IPS DF 4.7 (cell line): ENCODE data around the gene KCTD5.
A peak's percentile ranks its signal among the peaks of the same experiment; 100 is the strongest.
"Not testable (repeated sequence)": the region's sequence is repeated elsewhere in the genome, so short reads cannot be mapped to it uniquely, and the experiment has no call there.

ENCODE experiments used
- DNase-seq: peaks from one replicate; pipeline ENCODE4 v3.0.0-alpha.2; 2013; ENCODE audit warnings: low spot score; ENCODE audit errors: extremely low read depth

KCTD5 gene

GRCh38 chr16:2682209-2683021 is at the start of gene KCTD5:
TSS of gene KCTD5 (plus strand) at chr16:2682523. CDS start at chr16:2682549, 26 bp downstream.
- peak; percentile 72 for DNase-seq

GRCh38 chr16:2639071-2639721 is 43.1 kb upstream of the KCTD5 start:
- DNase-seq: not testable (repeated sequence)

- DNase-seq: not testable (repeated sequence)
Observed at GRCh38 chr16:2639722-2640072, 42.6 kb upstream of the KCTD5 start.

- not testable (repeated sequence) for DNase-seq
Observed at GRCh38 chr16:2642561-2642960, 39.8 kb upstream of the KCTD5 start.

GRCh38 chr16:2644754-2645453 is 37.4 kb upstream of the KCTD5 start:
- not testable (repeated sequence) for DNase-seq

- DNase-seq: not testable (repeated sequence)
Observed at GRCh38 chr16:2651268-2651871, 31.0 kb upstream of the KCTD5 start.

GRCh38 chr16:2653915-2654314 is 28.4 kb upstream of the KCTD5 start:
- not testable (repeated sequence) for DNase-seq

GRCh38 chr16:2654949-2655348 is 27.4 kb upstream of the KCTD5 start:
- not testable (repeated sequence) for DNase-seq

- DNase-seq: no peak
Observed at GRCh38 chr16:2656985-2657384, 25.3 kb upstream of the KCTD5 start.

- DNase-seq: not testable (repeated sequence)
Observed at GRCh38 chr16:2657803-2658202, 24.5 kb upstream of the KCTD5 start.

- DNase-seq: not testable (repeated sequence)
Observed at GRCh38 chr16:2659560-2659959, 22.8 kb upstream of the KCTD5 start.

GRCh38 chr16:2660014-2660662 is 22.2 kb upstream of the KCTD5 start:
- not testable (repeated sequence) for DNase-seq

- DNase-seq: not testable (repeated sequence)
Observed at GRCh38 chr16:2660755-2661373, 21.5 kb upstream of the KCTD5 start.

- DNase-seq: no peak
Observed at GRCh38 chr16:2663553-2664546, 18.5 kb upstream of the KCTD5 start.

GRCh38 chr16:2664574-2664982 is 17.7 kb upstream of the KCTD5 start:
- DNase-seq: no peak

GRCh38 chr16:2666671-2667070 is 15.7 kb upstream of the KCTD5 start:
- DNase-seq: not testable (repeated sequence)

GRCh38 chr16:2669587-2669986 is 12.7 kb upstream of the KCTD5 start:
- DNase-seq: not testable (repeated sequence)

GRCh38 chr16:2670017-2670416 is 12.3 kb upstream of the KCTD5 start:
- not testable (repeated sequence) for DNase-seq

GRCh38 chr16:2671193-2671592 is 11.1 kb upstream of the KCTD5 start:
- DNase-seq: not testable (repeated sequence)
